Measurements from ENCODE around the gene SPATS1. TPM values are rescaled to one million over a fixed set of nuclear protein-coding genes. Genes with fewer than 3 reads are reported as not detected.
A peak's percentile ranks its signal among the peaks of the same experiment; 100 is the strongest.
"Not testable (repeated sequence)": the region's sequence is repeated elsewhere in the genome, so short reads cannot be mapped to it uniquely, and the experiment has no call there.

SPATS1 gene
- total RNA-seq, 1 experiment from 2014 or later: not detected

GRCh38 chr6:44316481-44316880 lies 26.0 kb upstream of the SPATS1 start:
- H3K9me3 Mint-ChIP-seq: no peaks in the 10 kb centered on the region
- H3K4me1 Mint-ChIP-seq: peaks cover 8% of the 10 kb centered on the region
- H3K36me3 Mint-ChIP-seq: peaks cover 7% of the 10 kb centered on the region
- H3K27ac Mint-ChIP-seq: no peak overlapping the region
- ChIA-PET POLR2A (interaction anchor here (0.6 kb wide), 1 partner anchor 23 kb away, joined by 7 read pairs; no protein-coding TSS in a partner anchor), CTCF (no interaction called here)
- no peak overlapping the region for H3K4me3 Mint-ChIP-seq
- ATAC-seq (no peak), DNase-seq (ENCODE audit: low spot score) (no peak)
- peaks cover 2% of the 10 kb centered on the region; the same call in 1 of the 2 replicates for H3K27me3 Mint-ChIP-seq (ENCODE audit: low read depth)
- no peak for TF ChIP-seq IRF2 (CRISPR knock-in tag; IDR thresholded peaks at IDR 0.05; ENCODE audit: borderline replicate concordance, low read depth)
- TF ChIP-seq ZNF423 (CRISPR knock-in tag; IDR thresholded peaks at IDR 0.05): no peak
- TF ChIP-seq ESRRA (CRISPR knock-in tag; IDR thresholded peaks at IDR 0.05; ENCODE audit: borderline replicate concordance): no peak
- no peak for TF ChIP-seq NR1H2 (CRISPR knock-in tag; IDR thresholded peaks at IDR 0.05)
- TF ChIP-seq ZNF425 (CRISPR knock-in tag; conservative IDR thresholded peaks at IDR 0.05): no peak
- no peak for TF ChIP-seq TEAD4 (CRISPR knock-in tag; IDR thresholded peaks at IDR 0.05)
- TF ChIP-seq E2F4 (CRISPR knock-in tag; IDR thresholded peaks at IDR 0.05; ENCODE audit: borderline replicate concordance, low read depth): no peak
- TF ChIP-seq RORB (CRISPR knock-in tag; IDR thresholded peaks at IDR 0.05): no peak
- no peak for TF ChIP-seq ARID4B (CRISPR knock-in tag; IDR thresholded peaks at IDR 0.05; ENCODE audit: borderline replicate concordance)
- TF ChIP-seq E2F1 (CRISPR knock-in tag; IDR thresholded peaks at IDR 0.05): no peak
- TF ChIP-seq ZNF416 (CRISPR knock-in tag; IDR thresholded peaks at IDR 0.05): no peak
- TF ChIP-seq RELA (CRISPR knock-in tag; IDR thresholded peaks at IDR 0.05; ENCODE audit: borderline replicate concordance): no peak
- no peak for TF ChIP-seq ATF6 (CRISPR knock-in tag; IDR thresholded peaks at IDR 0.05)

- H3K4me3 Mint-ChIP-seq, ATAC-seq: not testable (repeated sequence)
- CTCF ChIA-PET: interaction anchor here (1.6 kb wide), 1 partner anchor 49 kb away, joined by 4 read pairs; no protein-coding TSS in a partner anchor
These were observed 25.3 kb upstream of the SPATS1 start for GRCh38 chr6:44317136-44317631.

More at GRCh38 chr6:44317136-44317631, 25.3 kb upstream of the SPATS1 start:
- not testable (repeated sequence) for H3K36me3 Mint-ChIP-seq; DNase-seq (ENCODE audit: low spot score); H3K4me1 Mint-ChIP-seq; H3K9me3 Mint-ChIP-seq; H3K27me3 Mint-ChIP-seq (ENCODE audit: low read depth)
- POLR2A ChIA-PET: interaction anchor here (0.6 kb wide), 1 partner anchor 24 kb away, joined by 7 read pairs; no protein-coding TSS in a partner anchor
- H3K27ac Mint-ChIP-seq: peak overlapping the region; percentile 24; the same call in 1 of the 2 replicates
